Measurements from ENCODE around the gene NMNAT2. TPM values are rescaled to one million over a fixed set of nuclear protein-coding genes. Genes with fewer than 3 reads are reported as not detected.
A peak's percentile ranks its signal among the peaks of the same experiment; 100 is the strongest.

Gene NMNAT2
- polyA plus RNA-seq, 3 donors: 0.22 to 0.43 TPM; not detected in 1

- no peak overlapping the region for H3K9ac ChIP-seq (ENCODE audit: insufficient read depth, low read length, poor library complexity, severe bottlenecking)
- H3K4me1 Mint-ChIP-seq: peaks cover 5% of the 10 kb centered on the region
- no peak overlapping the region for H3K27ac Mint-ChIP-seq
- H3K4me2 ChIP-seq (replicated peaks; ENCODE audit: extremely low read depth, low read length, poor library complexity, severe bottlenecking): no peak overlapping the region
- TF ChIP-seq CTCF (IDR thresholded peaks at IDR 0.05): no peak
- intact Hi-C loops (cut with micrococcal nuclease): no loop called here
- H3K4me3 Mint-ChIP-seq: no peak overlapping the region
- H4K20me1 ChIP-seq (ENCODE audit: insufficient read depth, low read length): no peaks in the 10 kb centered on the region
- DNase-seq: no peak
- WGBS (ENCODE audit: insufficient coverage): 8% methylated on average over 2 of the region's 5 CpGs
- no peaks in the 10 kb centered on the region for H3K4me1 ChIP-seq (ENCODE audit: control insufficient read depth in 1 of 2, insufficient read depth in 2 of 2, low read length in 2 of 2)
- H3K9me3 Mint-ChIP-seq: no peaks in the 10 kb centered on the region
- H3K36me3 ChIP-seq (replicated peaks in 1 of 2; ENCODE audit: control insufficient read depth in 1 of 2, insufficient read depth in 2 of 2, low read length in 2 of 2): no peaks in the 10 kb centered on the region
- H2AFZ ChIP-seq (ENCODE audit: insufficient read depth, low read depth, low read length, poor library complexity, severe bottlenecking): no peak overlapping the region
- no peak overlapping the region for H3K27ac ChIP-seq (ENCODE audit: low read depth in 1 of 2, low read length in 2 of 2)
- no peak overlapping the region for H3K4me3 ChIP-seq (replicated peaks in 1 of 3; ENCODE audit: low read depth in 2 of 3, low read length in 3 of 3)
- H3K36me3 Mint-ChIP-seq: no peaks in the 10 kb centered on the region
- peaks cover 2 to 10% (median 7%) of the 10 kb centered on the region in 3 donors for H3K27me3 Mint-ChIP-seq (ENCODE audit: low read depth in 3 of 3)
- no peaks in the 10 kb centered on the region for H3K79me2 ChIP-seq (ENCODE audit: insufficient read depth, low read length)
- peaks cover 0 to 3% of the 10 kb centered on the region in 2 donors for H3K27me3 ChIP-seq (ENCODE audit: control insufficient read depth in 2 of 2, insufficient read depth in 2 of 2, low read length in 2 of 2)
- no peaks in the 10 kb centered on the region for H3K9me3 ChIP-seq (replicated peaks in 1 of 2; ENCODE audit: control insufficient read depth in 1 of 2, insufficient read depth in 1 of 2, low read length in 2 of 2)
Measured at GRCh38 chr1:183218971-183219615, 199.1 kb downstream of the NMNAT2 start.

- Histone ChIP-seq H3K4me1 (ENCODE audit: control insufficient read depth in 1 of 2, insufficient read depth in 2 of 2, low read length in 2 of 2) (no peaks in the 10 kb centered on the region), H3K4me3 (replicated peaks in 1 of 3; ENCODE audit: low read depth in 2 of 3, low read length in 3 of 3) (no peak overlapping the region), H3K79me2 (ENCODE audit: insufficient read depth, low read length) (no peaks in the 10 kb centered on the region), H4K20me1 (ENCODE audit: insufficient read depth, low read length) (no peaks in the 10 kb centered on the region), H3K9me3 (replicated peaks in 1 of 2; ENCODE audit: control insufficient read depth in 1 of 2, insufficient read depth in 1 of 2, low read length in 2 of 2) (no peaks in the 10 kb centered on the region), H3K36me3 (replicated peaks in 1 of 2; ENCODE audit: control insufficient read depth in 1 of 2, insufficient read depth in 2 of 2, low read length in 2 of 2) (no peaks in the 10 kb centered on the region), H3K4me2 (replicated peaks; ENCODE audit: extremely low read depth, low read length, poor library complexity, severe bottlenecking) (no peak overlapping the region), H2AFZ (ENCODE audit: insufficient read depth, low read depth, low read length, poor library complexity, severe bottlenecking) (no peak overlapping the region), H3K27me3 (ENCODE audit: control insufficient read depth in 2 of 2, insufficient read depth in 2 of 2, low read length in 2 of 2) (peaks cover 0 to 4% of the 10 kb centered on the region in 2 donors), H3K27ac (ENCODE audit: low read depth in 1 of 2, low read length in 2 of 2) (no peak overlapping the region), H3K9ac (ENCODE audit: insufficient read depth, low read length, poor library complexity, severe bottlenecking) (no peak overlapping the region)
- peak overlapping the region in 1 of 2 donors; percentile 30 for H3K4me3 Mint-ChIP-seq
- no peak for DNase-seq
- no peak overlapping the region for H3K27ac Mint-ChIP-seq
- intact Hi-C loops (cut with micrococcal nuclease): no loop called here
- TF ChIP-seq CTCF (IDR thresholded peaks at IDR 0.05): no peak
- H3K9me3 Mint-ChIP-seq: no peaks in the 10 kb centered on the region
- no peaks in the 10 kb centered on the region for H3K36me3 Mint-ChIP-seq
- peaks cover 5% of the 10 kb centered on the region for H3K4me1 Mint-ChIP-seq
- WGBS (ENCODE audit: insufficient coverage): 98% methylated on average over 9 of the region's 14 CpGs
- peaks cover 2 to 15% (median 12%) of the 10 kb centered on the region in 3 donors for H3K27me3 Mint-ChIP-seq (ENCODE audit: low read depth in 3 of 3)
Measured at GRCh38 chr1:183218027-183218618, 200.1 kb downstream of the NMNAT2 start.

All from CD14-positive monocyte (primary cell).